Fibroblast of villous mesenchyme (primary cell): ENCODE measurements around the gene CD84. TPM values are rescaled to one million over a fixed set of nuclear protein-coding genes. Genes with fewer than 3 reads are reported as not detected.
"Not testable (repeated sequence)": the region's sequence is repeated elsewhere in the genome, so short reads cannot be mapped to it uniquely, and the experiment has no call there.

Source experiments
- DNase-seq: peaks from one replicate; pipeline ENCODE4 v3.0.0-alpha.2; 2010; ENCODE audit warnings: low read depth
- H3K4me3 ChIP-seq: 2 replicates; pipeline ENCODE4 v1.5.1; 2011; ENCODE audit warnings: low read depth, mild to moderate bottlenecking, low read length
- total RNA-seq: library from RNA; depleted of rRNA; stranded (reverse); fragments of >200 nt; gene quantifications from 2 replicates; pipeline ENCODE4 v1.2.3, GENCODE V29; 2012
- TF ChIP-seq, protein P1 (sequence below): IDR thresholded peaks from 2 replicates; pipeline ENCODE4 v1.5.1; 2012; ENCODE audit warnings: low read depth, mild to moderate bottlenecking, low read length; ENCODE audit not compliant: insufficient read depth

CD84 gene
- total RNA-seq, 1 donor = not detected

DNA sequence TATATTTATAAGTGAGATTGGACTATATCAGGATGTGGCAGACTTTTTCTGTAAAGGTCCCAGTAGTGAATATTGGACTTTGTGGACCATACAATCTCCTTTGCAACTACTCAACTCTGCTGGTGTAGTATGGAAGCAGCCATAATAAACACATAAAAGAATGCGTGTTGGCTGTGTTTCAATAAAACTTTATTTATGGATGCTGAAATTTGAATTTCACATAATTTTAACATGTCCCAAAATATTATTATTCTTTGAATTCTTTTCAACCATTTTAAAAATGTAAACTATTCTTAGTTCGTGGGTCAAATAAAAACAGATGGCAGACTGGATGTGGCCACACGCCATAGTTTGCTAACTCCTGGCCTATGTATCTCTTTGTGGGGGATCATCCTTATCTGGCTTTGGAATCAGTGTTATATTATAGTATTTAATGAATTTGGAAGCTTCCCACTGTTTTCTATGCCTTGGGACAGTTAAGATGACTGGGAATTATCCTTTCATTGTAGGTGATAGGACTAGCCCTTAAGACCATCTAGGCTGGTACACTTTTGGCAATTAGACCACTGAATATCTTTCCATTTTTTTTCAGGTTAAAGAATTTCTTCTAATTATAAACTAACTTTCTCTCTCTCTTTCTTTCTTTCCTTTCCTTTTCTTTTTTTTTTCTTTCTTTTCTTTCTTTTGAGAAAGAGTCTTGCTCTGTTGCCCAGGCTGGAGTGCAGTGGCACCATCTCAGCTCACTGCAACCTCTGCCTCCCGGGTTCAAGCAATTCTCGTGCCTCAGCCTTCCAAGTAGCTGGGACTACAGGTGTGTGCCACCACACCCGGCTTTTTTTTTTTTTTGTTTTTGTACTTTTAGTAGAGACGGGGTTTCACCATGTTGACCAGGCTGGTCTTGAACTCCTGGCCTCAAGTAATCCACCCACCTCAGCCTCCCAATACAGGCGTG, 41.3 kb downstream of the CD84 start:
- TF ChIP-seq, protein P1, sequence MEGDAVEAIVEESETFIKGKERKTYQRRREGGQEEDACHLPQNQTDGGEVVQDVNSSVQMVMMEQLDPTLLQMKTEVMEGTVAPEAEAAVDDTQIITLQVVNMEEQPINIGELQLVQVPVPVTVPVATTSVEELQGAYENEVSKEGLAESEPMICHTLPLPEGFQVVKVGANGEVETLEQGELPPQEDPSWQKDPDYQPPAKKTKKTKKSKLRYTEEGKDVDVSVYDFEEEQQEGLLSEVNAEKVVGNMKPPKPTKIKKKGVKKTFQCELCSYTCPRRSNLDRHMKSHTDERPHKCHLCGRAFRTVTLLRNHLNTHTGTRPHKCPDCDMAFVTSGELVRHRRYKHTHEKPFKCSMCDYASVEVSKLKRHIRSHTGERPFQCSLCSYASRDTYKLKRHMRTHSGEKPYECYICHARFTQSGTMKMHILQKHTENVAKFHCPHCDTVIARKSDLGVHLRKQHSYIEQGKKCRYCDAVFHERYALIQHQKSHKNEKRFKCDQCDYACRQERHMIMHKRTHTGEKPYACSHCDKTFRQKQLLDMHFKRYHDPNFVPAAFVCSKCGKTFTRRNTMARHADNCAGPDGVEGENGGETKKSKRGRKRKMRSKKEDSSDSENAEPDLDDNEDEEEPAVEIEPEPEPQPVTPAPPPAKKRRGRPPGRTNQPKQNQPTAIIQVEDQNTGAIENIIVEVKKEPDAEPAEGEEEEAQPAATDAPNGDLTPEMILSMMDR = no peak
- H3K4me3 ChIP-seq = no peak overlapping the region
- no peak for DNase-seq

GRCh38 chr1:160534823-160535605, 44.3 kb downstream of the CD84 start:
- H3K4me3 ChIP-seq = no peak overlapping the region
- no peak for DNase-seq
- TF ChIP-seq, protein P1 = no peak

DNA sequence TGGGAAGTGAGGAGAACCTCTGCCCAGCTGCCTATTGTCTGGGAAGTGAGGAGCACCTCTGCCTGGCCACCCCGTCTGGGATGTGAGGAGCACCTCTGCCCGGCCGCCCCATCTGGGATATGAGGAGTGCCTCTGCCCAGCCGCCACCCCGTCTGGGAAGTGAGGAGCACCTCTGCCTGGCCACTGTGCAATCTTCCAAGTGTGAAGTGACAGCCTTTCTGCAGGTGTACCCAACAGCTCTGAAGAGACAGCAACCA, 46.8 kb downstream of the CD84 start:
- DNase-seq, H3K4me3 ChIP-seq: not testable (repeated sequence)

- H3K4me3 ChIP-seq, DNase-seq: not testable (repeated sequence)
Observed at GRCh38 chr1:160531809-160532556, 47.3 kb downstream of the CD84 start.

GRCh38 chr1:160529401-160529952, 49.8 kb downstream of the CD84 start:
- DNase-seq, H3K4me3 ChIP-seq: not testable (repeated sequence)

DNA sequence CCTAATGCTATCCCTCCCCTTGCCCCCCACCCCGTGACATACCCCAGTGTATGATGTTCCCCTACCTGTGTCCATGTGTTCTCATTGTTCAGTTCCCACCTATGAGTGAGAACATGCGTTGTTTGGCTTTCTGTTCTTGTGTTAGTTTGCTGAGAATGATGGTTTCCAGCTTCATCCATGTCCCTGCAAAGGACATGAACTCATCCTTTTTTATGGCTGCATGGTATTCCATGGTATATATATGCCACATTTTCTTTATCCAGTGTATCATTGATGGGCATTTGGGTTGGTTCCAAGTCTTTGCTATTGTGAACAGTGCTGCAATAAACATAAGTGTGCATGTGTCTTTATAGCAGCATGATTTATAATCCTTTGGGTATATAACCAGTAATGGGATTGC, 55.5 kb downstream of the CD84 start:
- DNase-seq, H3K4me3 ChIP-seq: not testable (repeated sequence)

DNA sequence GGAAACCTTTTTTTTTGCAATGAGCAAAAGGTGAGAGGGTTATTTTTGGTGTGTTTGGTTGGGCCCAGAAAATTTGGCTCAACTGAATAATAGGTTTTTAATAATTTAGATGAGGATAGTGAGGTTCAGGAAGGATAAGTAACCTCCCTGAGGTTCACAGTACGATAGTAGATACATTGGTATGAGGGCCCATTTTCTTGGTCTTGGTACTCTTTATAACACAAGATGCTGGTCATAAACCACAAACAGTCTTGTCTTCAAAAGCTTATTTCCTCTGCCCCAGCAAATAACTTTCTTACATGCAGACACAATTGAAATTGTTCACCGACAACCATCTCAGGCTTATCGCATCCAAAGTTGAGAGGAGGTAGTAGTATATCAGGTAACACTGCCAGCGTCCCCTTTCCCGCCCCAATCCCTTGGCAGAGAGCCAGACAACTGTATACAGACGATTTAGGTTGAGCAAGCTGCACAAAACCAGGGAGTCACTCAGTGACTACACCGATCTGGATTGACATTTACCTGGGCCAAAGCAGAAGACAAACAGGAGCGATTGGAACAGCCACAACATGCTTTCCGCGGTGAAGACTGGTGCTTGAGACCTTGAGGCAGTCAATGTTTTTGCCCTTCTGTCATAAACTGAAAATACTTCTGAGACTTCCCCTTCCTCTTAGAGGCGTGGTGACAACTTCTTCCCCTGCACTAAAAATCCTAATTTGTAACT, 56.5 kb downstream of the CD84 start, which contains the start of gene SLAMF6:
Gene SLAMF6 (minus strand): TSS at position 634 of the 724 bp plus-strand sequence. CDS start 63 bp downstream, at position 571.
- TF ChIP-seq, protein P1 = no peak
- H3K4me3 ChIP-seq = no peak within 1 kb of the TSS
- no peak for DNase-seq

- TF ChIP-seq, protein P1 = no peak
- no peak for DNase-seq
- no peak overlapping the region for H3K4me3 ChIP-seq
Observed at GRCh38 chr1:160522136-160522535, 57.2 kb downstream of the CD84 start.
